Measurements from ENCODE around the gene PRKCB. TPM values are rescaled to one million over a fixed set of nuclear protein-coding genes. Genes with fewer than 3 reads are reported as not detected.

The PRKCB gene
- total and polyA plus RNA-seq, 4 donors, result 1.6 to 9.4 (median 4.0) TPM

DNA sequence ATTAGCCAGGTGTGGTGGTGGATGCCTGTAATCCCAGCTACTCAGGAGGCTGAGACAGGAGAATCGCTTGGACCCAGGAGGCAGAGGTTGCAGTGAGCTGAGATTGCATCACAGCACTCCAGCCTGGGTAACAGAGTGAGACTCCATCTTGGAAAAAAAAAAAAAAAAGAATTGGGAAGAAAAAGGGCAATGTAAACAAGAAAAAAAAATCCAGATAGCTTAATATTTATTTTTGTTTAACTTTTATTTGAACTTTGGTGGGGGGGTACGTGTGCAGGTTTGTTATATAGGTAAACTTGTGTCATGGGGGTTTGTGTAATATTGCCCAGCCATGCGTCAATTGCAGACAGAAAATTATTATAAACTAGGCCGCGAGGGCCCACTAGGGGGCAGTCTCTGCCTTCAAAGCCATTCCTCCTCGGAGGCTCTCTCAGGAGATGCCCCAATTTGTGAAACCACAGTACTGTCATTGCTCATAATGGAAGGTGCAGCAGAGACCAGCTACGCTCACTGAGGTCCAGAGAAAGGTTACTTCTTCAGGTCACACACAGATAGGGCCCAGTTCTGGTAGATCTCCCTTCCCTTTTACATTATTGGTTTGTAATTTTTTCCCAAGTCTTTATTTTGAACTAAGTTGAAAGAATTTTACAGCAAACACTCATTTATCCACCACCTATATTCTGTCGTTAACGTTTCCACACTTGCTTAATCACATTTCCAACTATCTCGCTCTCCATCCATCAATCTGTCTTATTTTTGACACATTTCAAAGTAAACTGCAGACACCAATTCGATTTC is 206.2 kb downstream of the PRKCB start (continued):
- TF ChIP-seq HNF4G (IDR thresholded peaks at IDR 0.05), result no peak
- TF ChIP-seq FOXA2 (IDR thresholded peaks at IDR 0.05), result no peak
- TF ChIP-seq MAX (IDR thresholded peaks at IDR 0.05), result no peak
- TF ChIP-seq ZBTB33 (IDR thresholded peaks at IDR 0.05), result no peak
- peak; percentile 81 to 82 for TF ChIP-seq RAD21 (IDR thresholded peaks at IDR 0.05)
- TF ChIP-seq EGR1 (IDR thresholded peaks at IDR 0.05; ENCODE audit: low read depth in 2 of 2), result no peak
- no peak for TF ChIP-seq HNF4A (conservative IDR thresholded peaks at IDR 0.05)

DNA sequence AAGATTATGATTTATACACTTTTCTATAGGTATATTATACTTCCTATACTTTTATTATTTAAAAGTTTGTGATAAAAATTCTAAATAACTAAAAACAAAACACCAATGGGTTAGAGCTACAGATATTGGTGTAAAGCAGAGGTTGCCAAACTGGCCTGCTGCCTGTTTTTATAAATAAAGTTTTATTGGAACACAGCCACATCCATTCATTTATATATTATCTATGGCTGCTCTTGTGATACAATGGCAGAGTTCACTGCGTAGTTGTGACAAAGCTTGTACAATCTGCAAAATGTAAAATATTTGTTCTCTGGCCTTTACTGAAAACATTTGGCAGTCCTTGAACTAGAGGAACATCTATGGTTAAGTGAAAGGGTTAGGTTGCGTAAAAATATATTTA is 208.7 kb downstream of the PRKCB start:
- WGBS, result 88% methylated on average over 2 of the region's 2 CpGs
- Histone ChIP-seq H3K9me3 (ENCODE audit: control insufficient read depth in 4 of 4, low read length in 3 of 4) (no peaks in the 10 kb centered on the region), H3K9ac (ENCODE audit: low read depth in 1 of 2, low read length in 2 of 2) (no peak overlapping the region), H3K27me3 (ENCODE audit: control insufficient read depth in 4 of 4, insufficient read depth in 4 of 4, low read length in 3 of 4) (no peaks in the 10 kb centered on the region), H3K27ac (ENCODE audit: low read depth in 1 of 2, low read length in 2 of 2) (no peak overlapping the region), H3K4me1 (ENCODE audit: control insufficient read depth in 4 of 4, insufficient read depth in 4 of 4, low read length in 3 of 4) (no peaks in the 10 kb centered on the region), H3K36me3 (ENCODE audit: control insufficient read depth in 4 of 4, insufficient read depth in 3 of 4, low read depth in 1 of 4, low read length in 3 of 4) (no peaks in the 10 kb centered on the region), H3K4me3 (ENCODE audit: low read depth in 1 of 3, low read length in 3 of 3) (no peak overlapping the region)
- no peak for DNase-seq (ENCODE audit: low spot score)
- no peak for TF ChIP-seq RAD21 (IDR thresholded peaks at IDR 0.05)
- TF ChIP-seq HNF4A (conservative IDR thresholded peaks at IDR 0.05), result no peak
- TF ChIP-seq SP1 (IDR thresholded peaks at IDR 0.05), result no peak
- TF ChIP-seq, protein P1, sequence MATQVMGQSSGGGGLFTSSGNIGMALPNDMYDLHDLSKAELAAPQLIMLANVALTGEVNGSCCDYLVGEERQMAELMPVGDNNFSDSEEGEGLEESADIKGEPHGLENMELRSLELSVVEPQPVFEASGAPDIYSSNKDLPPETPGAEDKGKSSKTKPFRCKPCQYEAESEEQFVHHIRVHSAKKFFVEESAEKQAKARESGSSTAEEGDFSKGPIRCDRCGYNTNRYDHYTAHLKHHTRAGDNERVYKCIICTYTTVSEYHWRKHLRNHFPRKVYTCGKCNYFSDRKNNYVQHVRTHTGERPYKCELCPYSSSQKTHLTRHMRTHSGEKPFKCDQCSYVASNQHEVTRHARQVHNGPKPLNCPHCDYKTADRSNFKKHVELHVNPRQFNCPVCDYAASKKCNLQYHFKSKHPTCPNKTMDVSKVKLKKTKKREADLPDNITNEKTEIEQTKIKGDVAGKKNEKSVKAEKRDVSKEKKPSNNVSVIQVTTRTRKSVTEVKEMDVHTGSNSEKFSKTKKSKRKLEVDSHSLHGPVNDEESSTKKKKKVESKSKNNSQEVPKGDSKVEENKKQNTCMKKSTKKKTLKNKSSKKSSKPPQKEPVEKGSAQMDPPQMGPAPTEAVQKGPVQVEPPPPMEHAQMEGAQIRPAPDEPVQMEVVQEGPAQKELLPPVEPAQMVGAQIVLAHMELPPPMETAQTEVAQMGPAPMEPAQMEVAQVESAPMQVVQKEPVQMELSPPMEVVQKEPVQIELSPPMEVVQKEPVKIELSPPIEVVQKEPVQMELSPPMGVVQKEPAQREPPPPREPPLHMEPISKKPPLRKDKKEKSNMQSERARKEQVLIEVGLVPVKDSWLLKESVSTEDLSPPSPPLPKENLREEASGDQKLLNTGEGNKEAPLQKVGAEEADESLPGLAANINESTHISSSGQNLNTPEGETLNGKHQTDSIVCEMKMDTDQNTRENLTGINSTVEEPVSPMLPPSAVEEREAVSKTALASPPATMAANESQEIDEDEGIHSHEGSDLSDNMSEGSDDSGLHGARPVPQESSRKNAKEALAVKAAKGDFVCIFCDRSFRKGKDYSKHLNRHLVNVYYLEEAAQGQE (IDR thresholded peaks at IDR 0.05), result no peak
- TF ChIP-seq MAX (IDR thresholded peaks at IDR 0.05), result no peak
- TF ChIP-seq JUND (IDR thresholded peaks at IDR 0.05), result no peak
- no peak for TF ChIP-seq FOXA2 (IDR thresholded peaks at IDR 0.05)
- no peak for TF ChIP-seq ATF3 (IDR thresholded peaks at IDR 0.05)
- no peak for TF ChIP-seq ZBTB33 (IDR thresholded peaks at IDR 0.05)
- no peak for TF ChIP-seq YY1 (IDR thresholded peaks at IDR 0.05)
- TF ChIP-seq NR2F2 (IDR thresholded peaks at IDR 0.05), result no peak
- TF ChIP-seq FOXA1 (IDR thresholded peaks at IDR 0.05), result no peak
- TF ChIP-seq EGR1 (IDR thresholded peaks at IDR 0.05; ENCODE audit: low read depth in 2 of 2), result no peak
- TF ChIP-seq TAF1 (conservative IDR thresholded peaks at IDR 0.05), result no peak
